HT1080 (cell line): ENCODE data around the gene RUNX2. TPM values are rescaled to one million over a fixed set of nuclear protein-coding genes. Genes with fewer than 3 reads are reported as not detected.

Experiments
- DNase-seq: peaks from one replicate; pipeline ENCODE4 v3.0.0-alpha.2; 2015; ENCODE audit warnings: low read depth
- total RNA-seq: library from RNA; depleted of rRNA; stranded (reverse); fragments of >200 nt; shearing (Covaris generic); gene quantifications from 2 replicates; pipeline ENCODE4 v1.2.3, GENCODE V29; 2014

Gene RUNX2
- total RNA-seq, 1 experiment from 2014 or later, result 4.1 TPM

DNA sequence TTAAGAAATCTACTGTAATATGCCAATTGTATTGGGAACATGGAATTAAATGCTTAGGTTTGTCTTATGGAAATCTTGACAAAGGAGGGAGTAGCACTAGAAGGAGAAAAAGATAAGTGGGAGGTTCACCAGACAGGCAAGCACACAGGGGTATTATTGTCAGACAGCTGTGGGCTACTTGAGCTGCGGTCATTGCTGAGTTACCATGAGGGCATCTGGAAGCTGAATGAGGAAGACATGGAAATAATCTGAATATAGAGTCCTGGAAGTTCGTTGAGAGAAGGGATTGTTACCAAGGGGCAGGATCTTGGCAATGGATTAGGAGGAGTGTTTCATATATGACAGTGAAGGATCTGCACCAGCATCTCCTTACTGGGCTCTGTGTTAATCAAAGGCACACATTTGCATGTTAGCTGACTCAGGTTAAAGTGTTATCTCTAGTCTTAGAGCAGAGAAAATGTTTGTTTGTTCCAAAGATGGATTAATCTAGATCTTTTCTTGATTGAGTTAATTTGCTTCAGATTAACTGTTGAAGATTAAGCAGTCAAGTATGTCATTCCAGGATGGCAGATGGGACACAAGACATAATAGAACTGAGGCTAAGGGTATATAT, 102.6 kb downstream of the RUNX2 start:
- no peak for DNase-seq

DNA sequence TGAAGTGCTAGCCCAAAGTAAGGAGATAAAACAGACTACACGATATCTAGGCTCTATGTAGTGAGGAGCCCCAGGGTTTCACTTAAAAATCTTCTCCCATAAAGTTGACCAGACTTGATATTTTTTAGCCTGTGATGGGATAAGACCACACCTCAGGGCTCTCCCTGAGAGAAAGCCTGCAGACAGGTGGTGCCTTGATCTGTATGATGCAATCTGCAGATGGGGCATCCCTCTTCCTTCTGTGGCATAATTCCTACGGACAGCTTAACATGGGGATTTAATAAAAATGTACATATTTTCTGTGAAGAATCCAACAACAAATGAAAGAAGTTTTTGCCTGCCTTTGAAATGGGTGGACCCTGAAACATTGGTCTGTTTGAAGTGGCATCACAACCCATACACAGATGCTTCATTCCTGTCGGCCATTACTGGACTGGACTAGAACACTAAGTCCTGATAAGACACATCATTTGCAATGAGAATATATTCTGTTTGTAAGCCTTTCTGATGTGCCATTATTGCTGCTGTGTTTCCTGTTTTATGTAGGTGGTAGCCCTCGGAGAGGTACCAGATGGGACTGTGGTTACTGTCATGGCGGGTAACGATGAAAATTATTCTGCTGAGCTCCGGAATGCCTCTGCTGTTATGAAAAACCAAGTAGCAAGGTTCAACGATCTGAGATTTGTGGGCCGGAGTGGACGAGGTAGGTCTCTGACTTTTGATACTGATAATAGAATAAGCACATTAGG, 103.4 kb downstream of the RUNX2 start:
- DNase-seq, result no peak

DNA sequence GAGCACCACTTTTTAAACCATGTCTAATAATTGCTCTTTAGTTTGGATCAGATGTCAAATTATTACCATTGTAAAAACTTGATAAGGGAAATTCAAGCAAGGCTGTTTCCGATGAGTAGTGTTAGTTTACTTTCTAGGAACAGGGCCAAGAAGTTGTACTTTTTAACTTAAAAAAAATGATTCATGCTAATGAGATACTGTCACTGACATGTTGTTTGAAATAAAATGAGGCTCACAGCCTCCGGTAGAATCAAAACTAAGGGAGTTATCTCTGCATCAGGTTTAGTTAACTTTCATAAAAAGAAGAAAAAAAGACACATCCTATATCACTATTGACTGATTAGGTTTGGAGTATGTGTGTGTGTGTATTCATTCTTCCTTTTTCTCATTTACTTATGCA, 104.8 kb downstream of the RUNX2 start:
- peak; percentile 68 for DNase-seq

DNA sequence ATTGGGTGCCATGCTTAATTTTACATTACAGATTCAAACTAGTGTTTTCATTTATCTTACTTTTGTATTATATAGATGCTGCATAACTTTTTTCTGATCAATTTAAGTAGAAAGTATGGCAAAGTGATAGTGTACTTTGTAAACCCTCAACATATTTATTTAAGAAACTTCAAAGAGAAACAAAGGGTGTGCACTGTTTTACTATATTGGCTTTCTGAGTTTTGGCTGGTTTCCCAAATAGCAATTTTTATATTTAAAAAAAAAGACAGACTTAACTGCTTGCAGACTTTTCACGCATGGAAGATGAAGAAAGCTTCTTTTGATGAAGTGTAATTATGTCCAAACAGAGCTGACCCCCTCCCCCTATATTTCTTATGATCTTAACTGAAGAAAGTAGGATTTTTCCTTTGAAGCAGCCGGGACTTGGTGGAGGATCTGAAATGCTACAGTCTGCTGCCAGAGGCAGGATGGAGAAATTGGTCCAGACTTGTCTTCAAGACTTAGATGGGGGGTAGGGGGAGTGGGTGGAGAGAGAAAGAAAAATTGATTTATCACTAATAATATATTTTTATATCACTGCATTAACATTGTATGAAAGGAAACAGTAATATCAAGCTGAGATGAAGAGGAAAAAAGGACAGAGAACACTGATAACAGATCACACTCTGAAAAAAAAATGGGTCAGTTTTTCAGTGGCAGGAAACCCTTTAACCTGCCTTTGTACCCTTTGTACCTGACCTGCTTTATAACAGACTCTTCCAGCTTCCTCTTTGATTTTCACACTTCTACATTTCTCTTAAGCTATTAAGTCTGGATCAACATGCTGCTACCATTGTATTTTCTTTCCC, 105.6 kb downstream of the RUNX2 start:
- no peak for DNase-seq

DNA sequence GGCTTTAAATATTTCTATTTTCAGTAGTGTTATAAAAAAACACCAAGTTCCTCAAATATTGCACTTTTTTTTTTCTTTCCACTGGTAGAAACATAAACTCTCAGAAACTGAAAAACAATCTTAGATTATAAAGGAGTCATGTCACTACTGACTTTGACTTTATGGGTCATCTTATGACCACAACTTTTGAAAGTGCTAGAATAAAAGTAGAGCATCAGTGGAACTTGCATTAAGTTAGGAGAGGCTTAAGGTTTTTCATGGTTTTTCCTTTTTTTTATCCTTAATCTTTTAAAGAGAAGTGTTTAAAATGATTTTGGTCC, 106.2 kb downstream of the RUNX2 start:
- DNase-seq, result no peak

DNA sequence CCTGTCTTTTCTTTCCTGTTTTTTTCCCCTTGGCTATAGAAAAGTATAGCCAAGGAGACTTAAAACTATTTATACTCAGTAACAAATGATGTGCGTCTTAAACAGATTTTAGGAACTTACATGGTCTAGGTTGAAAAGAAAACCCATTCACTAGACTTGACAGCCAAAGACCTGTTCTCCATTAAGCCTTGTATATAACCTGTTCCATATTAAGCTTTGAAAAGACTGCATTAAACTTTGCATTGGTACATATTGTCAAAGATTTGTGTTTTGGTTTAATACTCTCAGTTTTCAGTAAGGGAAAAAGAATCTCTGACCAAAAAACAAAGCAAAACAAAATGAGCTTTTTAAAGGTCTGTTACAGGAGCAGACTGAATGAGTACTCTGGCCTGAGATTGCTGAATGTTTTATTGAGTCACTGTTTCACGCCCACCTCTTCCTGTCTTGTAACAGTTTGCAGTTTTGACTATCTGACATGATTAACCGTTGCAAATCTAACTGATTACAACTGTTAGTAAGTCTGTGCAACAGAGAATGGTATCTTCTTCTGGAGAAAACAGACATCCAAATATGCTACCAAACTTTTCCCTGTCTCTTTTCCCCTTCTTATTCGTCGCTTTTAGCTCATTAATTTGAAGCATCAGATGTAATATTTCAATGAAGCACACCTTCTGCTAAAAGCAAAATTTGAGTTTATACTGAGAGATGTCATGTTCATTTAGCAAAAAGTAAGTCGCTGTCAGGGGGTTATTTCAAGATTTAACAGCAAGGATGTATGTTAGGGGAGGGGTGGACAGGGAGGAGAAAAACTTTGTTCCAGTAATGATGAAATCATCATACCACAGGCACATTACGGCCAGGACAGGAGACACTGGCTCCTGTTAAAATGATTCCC, 108.7 kb downstream of the RUNX2 start:
- DNase-seq, result peak; percentile 76

DNA sequence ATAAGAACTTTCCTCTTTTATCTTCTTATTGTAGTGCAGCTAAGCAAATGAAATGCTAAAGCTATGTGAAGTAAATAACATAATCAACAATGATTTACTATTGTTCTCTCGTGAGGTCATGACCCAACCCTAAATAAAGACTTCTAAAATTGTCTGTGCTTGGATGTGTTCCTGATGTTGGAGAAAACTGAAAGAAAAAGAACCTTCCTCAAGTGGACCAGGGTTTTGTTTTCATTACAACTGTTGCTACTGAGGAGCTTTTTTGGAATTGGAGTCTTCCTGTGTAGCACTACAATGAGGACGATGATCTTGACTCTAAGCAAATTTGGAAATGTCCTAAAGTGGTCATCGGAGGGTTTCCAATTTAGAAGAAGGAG, 109.3 kb downstream of the RUNX2 start:
- DNase-seq, result no peak

DNA sequence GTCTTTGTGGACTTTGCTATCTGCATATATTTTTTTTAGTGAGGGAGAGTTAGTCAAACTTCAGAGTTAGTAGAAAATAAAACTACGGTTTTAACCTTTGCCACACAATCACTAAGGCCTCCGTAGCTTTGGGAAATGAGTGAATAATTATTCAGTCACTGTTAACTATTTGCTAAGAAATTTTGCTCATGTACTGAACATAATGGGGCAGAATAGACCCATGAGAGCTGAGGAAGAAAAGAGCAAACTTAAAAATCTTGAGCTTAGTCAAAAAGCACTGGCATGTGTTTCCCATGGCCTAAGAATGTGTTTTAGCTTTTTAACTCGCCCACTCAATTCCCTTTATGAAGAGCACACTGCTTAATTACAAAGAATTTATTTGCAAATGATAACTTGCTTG, 110.0 kb downstream of the RUNX2 start:
- DNase-seq, result no peak

DNA sequence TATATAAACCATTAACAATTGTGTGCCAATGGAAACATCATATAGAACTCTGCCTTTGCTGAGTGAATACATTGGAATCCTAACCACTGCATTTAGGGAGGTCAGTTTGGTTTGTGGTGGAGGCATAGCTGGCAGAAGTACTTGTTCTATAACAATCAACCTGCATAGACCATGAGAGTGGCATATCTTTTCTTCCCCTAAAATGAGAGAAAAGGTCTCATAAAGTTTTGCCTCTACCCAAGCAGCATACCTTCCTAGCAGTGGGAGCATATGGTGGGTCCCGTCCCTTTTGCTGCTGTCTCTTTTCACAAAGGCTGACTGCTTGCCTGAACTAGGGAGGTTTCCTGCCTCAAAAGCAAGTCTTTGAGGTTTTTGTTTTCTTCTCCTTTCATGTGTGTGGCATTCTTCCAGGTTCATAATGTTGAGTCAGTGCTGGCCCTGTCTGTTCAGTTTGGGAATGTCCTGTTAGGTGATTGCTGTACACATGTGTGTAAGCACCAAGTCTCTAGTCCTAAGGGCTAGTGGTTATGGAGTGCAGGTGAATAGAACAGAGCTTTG, 110.8 kb downstream of the RUNX2 start:
- DNase-seq, result peak; percentile 94

DNA sequence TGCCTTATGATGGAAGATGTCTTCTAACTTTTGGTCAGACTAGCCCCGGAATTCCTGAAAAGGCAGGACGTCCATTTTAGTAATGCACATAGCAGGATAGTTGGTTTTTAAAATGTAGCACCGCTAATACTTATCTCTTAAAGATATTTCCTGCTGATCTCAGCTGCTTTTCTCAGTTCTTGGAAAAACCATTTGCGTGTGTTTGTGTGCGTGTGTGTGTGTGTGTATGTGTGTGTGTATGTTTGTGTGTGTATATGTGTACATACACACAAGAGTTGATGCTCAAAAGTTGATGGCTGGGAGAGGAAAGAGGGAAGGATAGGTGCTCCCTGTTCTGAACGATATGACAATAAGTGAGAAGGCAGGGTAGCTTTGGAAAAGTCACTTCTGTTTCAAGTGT, 111.3 kb downstream of the RUNX2 start:
- no peak for DNase-seq

DNA sequence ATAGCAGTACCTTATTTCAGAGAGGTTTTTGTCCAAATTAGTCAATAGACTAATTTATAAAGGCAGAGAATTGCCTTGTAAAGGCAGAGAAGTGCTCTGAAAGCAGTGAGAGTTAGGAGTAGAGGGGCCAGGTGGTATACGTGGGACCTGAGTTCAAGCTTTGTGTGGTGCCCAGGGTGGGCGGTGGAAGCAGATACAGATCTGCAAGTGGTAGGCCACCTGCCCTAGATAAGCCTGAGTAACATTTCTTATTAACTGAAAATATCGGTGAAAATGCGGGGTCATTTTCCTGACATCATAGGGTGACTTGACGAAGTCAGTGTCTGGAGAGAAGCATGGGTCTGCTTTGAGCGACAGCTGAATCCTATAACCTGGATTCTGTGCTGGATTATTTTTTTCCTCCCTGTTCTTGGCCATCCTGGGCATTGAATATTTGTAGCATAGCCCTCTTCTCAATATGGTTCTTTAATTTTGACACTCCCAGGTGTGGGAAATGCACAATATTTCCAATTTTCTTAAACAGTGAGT, 111.8 kb downstream of the RUNX2 start:
- no peak for DNase-seq

DNA sequence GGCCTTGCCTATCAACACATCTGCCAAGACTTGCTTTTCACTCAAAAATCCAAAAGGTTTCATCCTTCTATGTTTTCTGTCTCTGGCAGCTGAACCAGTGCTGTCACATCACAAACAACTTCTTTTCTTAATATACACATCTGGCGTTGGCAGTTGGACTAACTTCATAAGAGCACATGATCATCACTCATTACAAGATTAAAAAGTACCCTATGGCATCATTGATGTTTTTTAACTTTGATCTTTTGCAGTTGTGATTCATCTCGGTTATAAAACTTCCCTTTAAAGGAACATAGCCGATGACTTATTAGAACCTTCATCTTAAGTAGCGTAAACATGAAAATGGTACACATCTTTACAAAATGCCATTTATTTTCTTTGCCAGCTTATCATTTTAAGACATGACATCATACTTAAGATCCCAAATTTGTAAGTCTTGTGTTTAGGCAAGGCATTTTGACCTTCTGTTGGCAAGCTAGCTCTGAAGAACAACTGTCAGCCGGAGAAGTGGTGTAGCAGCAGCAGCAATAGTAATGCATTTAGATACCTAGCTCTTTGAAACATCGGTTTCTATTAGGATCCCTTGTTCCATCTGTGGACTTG, 113.8 kb downstream of the RUNX2 start:
- DNase-seq, result no peak

DNA sequence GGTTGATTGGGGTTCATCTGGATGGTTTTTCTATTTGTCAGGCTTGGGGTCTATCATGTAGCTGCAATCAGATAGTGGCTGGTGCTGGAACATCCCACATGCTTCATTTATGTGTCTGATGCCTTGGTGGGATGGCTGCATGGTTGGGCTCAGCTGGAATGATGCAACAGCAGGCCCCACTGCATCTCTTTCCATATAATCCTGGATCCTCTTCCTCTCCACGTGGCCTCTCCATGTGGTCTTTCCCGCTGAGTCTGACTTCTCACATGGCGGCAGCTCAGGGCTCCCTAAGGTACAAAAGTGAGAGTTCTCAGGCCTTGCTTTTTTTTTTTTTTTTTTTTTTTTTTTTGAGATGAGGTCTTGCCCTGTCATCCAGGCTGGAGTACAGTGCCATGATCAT, 114.6 kb downstream of the RUNX2 start:
- DNase-seq, result no peak

DNA sequence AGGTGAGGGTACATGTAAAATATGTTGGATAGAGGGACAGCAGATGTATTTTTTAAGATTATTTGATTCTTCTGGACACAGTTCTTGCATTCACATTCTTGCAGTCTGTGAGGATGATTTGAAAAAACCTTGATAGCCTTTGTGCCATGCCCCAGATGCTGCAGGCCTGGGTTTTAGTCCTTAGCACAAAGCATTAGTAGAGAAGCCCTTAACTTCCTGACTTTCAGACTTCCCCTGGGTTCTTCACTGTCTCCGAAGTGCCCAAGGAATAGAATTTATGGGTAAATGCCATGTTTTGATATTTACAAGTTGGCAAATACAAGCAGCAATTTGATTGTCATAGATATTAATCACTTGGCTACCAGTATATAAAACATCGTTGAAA, 117.2 kb downstream of the RUNX2 start:
- no peak for DNase-seq

DNA sequence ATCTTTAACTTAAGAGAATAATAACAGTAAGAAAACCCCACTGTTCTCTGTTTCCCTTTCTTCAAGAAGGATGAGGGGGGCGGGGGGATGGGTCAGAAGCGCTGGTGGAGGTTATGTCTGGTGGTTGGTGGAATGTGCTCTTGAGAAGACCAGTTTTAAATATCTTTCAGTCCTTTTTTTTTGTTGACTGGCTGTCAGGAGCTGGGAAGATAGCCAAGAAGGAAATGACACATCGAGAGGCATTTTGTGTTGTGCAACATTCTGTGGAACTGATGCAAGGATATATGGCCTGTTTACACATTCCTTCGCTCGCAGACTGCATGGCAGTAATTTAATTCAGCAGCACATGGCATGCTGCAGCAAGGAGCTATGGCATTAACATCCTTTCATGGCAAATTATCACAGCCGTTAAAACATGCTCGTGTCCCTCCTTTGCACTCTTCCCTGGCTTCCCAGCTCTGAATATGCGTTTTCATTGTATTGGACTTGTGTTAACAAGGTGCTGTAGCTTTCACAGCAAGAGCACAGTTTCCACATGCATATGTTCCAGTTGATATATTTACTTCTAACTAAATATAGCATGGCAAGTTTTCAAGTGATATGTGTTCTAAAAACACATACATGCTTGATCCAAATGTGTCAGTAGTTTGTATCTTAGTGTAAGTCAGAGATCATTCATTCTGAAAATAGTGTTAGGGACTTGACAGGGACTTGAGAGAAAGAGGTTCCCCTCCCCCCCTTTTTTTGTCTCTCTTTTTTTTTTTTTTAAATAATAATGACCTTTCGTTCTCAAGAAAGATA, 117.8 kb downstream of the RUNX2 start:
- DNase-seq, result peak; percentile 99

DNA sequence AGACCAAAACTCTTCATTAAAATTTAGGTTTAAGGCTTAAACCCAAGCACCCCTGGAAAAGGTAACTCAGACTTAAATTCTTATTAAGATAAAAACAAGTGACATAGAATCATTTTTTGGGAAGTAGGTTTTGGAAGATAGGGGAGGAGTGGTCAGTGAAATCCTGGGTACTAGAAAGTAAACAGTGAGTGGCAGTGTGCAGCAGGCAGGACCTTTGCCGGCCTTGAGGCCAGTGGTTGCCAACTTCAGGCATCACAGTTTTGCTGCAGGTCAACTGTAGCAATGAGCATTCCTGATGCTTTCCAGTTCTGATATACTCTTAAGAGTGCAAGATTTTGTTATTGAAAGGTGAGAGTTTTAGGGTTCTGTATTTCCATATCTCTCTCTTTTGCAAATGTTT, 118.9 kb downstream of the RUNX2 start:
- DNase-seq, result no peak

DNA sequence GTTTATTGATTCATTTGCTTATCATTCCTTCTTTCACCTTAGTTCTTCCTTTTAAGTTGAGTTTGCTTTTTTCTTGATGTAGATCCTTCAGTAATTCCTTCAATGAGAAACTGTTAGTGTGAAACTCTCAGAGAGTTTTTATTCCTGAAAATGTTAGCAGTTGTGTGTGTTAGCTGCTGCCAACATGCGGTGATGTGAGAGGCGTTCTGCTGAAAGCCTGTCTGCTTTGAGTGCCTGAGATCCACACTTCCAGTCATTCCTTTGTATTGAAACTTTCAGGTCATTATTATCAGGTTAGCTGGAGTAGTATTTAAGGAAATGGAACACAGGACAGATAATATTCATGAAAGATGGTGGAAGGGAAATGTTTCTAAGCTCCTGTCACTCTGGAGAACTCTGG, 119.6 kb downstream of the RUNX2 start:
- no peak for DNase-seq

DNA sequence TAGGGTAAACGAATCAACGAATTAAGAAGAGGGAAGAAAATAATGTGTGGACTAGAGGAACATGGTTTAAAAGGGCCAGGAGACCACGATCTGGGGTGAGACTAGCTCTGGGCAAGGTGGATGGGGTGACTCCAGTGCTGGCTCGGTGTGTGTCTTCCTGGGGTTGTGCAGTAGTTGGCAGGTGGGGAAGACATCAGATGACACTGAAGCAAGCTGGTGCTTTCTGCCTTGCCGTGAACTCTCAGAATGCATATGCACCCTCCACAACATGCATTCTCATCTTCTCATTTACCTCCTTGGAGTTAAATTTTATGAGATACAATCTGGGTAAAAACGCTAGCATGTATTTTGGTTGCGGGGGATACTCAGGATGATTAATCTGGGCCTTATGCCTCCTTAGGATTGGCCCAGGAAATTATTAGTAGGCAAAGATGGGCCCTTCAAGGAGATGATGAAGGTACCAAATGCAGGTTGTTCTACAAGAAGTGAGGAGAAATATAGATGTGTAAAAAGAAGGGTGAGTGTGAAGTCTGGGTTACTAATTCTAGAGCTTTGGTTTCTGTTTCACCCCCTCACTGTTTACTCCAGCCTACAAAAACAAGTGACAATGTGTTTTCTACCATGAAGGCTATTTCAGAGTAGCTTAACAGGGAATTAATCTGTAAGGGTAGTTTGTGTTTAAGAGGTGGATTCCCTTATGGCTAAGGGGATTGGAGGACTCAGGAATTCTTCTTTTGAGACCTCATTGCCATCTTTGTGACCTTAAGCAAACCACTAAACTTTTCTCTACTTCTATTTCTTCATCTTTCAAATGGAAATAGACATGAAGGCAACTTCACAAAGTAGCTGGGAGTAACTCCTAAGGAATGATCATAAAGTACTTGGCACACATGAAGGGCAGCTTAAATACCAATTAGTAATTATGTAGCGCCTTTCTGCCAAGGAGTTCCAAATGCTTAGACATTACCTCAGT, 120.6 kb downstream of the RUNX2 start:
- DNase-seq, result no peak

DNA sequence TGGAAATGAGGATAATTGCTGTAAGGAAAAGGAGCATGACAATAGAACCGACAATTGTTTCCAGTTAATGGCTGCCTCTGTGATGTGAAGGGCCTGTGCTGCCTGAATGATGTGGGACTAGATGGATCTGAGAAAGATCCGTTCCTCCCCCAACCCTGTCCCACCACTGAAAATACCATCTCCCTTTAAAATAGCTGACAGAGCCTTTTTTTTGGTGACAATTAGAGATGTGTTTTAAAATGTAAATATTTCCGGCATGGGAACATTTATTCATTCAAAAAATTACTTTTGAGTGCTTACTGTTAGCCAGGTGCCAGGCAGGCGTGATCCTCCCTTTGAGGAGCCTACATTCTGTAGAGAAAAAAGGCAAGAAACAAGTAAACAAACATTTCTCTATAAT, 122.0 kb downstream of the RUNX2 start:
- DNase-seq, result no peak
